NOMO-1 (cell line): ENCODE measurements around the gene MICAL3.
"Not testable (repeated sequence)": the region's sequence is repeated elsewhere in the genome, so short reads cannot be mapped to it uniquely, and the experiment has no call there.

Source experiments
- DNase-seq, 2 experiments: peaks; one replicate each; lab custom pipeline; 2025; ENCODE audit not compliant: unreplicated experiment in 2 of 2; lab: John Stamatoyannopoulos, UW

MICAL3 gene

DNA sequence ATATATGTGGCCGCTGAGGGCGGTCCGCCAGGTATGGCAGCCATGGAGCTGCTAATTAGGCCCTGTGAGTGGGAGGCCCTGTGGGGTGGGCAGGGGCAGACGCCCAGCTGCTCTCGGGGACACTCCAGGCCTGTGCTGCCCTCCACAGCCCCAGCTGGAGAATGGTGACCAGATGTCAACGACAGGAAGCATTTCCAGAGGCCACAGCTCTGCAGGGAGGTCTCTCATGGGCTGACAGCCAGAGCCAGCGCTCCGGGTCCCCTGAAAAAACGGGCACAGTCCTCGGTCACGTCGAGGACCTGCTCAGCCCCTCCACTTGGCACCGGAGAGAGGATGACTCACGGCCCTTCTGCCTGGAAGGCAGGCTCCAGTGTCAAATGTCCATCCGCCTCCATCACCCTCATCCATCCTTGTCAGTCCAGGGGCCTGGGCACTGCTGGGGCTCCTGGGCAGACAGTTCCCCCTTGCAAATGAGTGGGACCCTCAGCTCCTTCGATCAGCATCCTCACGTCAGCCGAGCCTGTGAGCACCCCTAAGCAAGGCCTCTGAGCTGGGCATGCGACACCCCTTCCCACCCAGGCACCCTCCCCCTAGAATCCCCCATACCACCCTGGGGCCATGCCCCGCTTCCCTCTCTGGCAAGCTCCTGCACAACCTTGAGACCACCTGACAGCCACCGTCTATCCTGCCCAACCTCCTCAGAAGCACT, 252.0 kb downstream of the MICAL3 start:
- DNase-seq: no peak

DNA sequence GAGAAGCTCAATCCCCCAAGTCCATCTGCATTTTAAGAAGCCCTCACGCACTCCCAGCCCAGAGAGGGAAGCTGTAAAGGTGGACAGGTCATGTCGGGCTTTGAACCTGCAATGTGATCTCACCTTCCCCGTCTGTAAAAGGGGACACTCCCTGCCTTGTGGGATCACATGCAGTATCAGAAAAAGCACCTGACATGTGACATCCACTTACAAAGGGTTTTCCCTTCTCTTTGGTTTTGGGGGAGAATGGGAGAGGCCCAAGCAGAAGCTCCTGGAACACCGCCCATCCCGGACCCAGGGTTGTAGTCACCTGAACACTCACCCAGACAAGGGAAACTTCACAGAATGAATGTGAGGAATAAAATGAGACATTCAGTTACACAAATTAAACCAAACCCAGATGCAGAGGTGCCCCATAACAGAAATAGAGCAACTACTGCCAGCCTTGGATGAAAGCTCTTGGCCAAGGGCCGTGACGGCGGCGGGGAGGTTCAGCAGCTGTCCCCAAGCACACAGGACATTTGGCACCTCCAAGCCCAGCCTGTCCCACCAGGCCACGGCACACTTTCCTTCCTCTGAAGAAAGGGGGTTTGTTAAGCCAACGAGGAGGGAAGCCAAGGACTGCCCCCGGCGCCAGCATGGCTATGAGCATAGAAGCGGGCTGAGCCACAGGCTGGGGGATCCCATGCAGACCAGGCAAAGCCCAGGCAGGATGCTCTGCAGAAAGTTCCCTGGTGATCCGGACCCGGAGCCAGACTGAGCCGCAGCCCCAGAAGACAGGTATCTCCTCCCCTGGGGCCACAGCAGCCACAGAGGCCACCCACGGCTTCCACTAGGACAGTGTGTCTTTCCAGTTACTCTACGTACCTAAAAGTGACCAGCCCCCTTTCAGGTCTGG, 253.9 kb downstream of the MICAL3 start:
- DNase-seq: no peak

- no peak for DNase-seq
These were observed 254.7 kb downstream of the MICAL3 start for GRCh38 chr22:17769716-17770082.

DNA sequence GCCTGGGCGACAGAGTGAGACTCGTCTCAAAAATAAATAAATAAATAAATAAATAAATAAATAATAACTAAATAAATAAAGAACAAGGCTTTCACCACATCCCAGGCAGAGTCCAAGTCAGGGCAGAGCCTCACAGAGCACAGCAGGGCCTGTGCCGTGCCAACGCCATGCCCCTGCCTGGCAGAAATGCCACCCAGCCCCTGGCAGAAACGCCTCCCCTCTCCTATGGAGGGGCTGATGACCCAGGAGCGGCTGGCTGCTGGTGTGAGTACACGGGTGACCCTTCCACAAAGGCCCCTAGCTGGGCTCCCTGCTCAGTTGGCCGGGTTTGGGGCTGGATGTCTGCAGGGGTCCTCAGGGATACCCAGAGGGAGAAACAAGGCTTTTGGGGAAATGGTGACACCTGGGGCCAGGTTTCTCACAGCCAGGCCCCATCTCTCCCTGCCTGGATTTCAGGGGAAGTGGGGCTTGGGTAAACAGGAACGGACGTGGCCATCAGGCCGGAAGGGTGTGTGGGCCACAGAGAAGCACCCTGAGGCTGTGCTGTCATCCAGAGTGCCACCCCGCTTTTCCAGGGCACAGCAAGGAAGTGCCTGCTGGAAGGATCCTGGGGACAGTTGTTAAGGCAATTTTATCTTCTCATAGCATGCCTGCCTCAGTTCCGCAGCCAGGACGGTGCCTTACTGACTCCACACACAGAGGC, 255.2 kb downstream of the MICAL3 start:
- DNase-seq: no peak

DNA sequence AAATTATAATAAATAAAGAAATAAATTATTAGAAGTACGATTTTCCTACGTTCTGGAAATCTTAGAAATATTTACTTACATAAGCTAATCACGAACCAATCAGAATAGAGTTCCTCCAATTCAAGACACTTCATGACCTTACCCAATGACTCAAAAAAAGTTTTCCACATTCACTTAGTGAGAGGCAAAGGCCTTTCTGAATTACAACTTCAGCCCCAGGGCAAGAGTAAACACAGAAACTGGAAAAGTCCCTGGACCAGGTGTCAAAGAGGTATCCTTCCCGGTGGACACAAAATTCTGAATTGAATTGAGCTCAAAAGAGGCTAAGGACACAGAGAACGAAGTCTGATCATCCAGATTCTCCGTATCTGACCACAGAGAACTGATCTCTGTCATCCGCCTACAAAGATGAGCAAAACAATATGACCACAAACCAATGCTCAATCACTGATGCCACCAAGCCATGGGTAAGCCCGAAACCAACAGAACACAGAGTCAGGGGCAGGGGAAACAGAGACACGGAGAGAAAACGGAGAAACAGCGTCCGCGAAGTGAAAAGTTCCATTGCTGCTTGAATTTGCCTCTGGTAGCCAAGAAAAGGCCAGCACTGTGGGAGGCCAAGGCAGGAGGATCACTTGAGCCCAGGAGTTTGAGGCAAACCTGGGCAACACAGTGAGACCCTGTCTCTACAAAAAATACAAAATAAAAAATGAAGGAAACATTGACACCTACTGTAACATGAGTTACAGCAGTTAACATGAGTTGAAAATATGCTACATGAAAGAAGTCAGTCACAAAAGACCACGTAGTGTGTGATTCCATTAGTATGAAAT, 256.9 kb downstream of the MICAL3 start:
- DNase-seq: no peak

DNA sequence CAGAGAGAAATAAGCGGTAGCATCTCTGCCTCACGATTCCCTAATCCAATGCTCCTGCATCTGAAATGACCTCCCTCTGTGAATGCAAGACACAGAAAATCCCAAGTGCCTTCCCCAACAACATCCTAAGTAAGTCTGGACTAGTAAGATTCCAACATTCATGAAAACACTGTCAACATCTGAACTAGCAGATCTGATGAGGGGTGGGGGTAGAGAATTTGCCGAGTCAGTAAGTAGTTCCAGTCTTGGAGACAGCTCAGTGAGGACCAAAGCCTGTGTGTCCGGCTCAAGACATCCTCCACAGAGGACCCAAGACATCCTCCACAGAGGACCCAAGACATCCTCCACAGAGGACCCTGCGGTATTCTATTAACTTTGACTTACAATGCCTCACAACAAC, 259.5 kb downstream of the MICAL3 start:
- DNase-seq: not testable (repeated sequence)

- DNase-seq: no peak
These were observed 260.3 kb downstream of the MICAL3 start for GRCh38 chr22:17764036-17764435.

DNA sequence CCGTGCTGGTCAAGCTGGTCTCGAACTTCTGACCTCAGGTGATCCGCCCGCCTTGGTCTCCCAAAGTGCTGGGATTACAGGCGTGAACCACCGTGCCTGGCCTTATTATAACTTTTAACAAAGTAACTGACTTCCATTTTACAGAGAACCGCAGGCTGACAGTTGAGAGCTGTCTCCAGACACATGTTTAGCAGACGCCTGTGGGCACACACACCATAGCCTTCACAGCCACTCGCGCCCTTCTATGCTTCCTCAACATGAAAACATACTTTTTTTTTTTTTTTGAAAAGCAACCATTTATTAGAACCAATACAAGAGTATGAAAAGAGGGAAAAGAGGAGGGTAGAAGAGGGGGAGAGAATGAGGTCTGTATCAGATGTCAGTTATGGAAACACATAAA, 260.9 kb downstream of the MICAL3 start:
- peak in 1 of 2 experiments; percentile 49 for DNase-seq

GRCh38 chr22:17761138-17761488, 263.2 kb downstream of the MICAL3 start:
- DNase-seq: no peak

GRCh38 chr22:17754233-17754925, 270.0 kb downstream of the MICAL3 start:
- no peak for DNase-seq

- no peak for DNase-seq
These were observed 270.9 kb downstream of the MICAL3 start for GRCh38 chr22:17753401-17753989.

GRCh38 chr22:17751596-17751995, 272.8 kb downstream of the MICAL3 start:
- no peak for DNase-seq

DNA sequence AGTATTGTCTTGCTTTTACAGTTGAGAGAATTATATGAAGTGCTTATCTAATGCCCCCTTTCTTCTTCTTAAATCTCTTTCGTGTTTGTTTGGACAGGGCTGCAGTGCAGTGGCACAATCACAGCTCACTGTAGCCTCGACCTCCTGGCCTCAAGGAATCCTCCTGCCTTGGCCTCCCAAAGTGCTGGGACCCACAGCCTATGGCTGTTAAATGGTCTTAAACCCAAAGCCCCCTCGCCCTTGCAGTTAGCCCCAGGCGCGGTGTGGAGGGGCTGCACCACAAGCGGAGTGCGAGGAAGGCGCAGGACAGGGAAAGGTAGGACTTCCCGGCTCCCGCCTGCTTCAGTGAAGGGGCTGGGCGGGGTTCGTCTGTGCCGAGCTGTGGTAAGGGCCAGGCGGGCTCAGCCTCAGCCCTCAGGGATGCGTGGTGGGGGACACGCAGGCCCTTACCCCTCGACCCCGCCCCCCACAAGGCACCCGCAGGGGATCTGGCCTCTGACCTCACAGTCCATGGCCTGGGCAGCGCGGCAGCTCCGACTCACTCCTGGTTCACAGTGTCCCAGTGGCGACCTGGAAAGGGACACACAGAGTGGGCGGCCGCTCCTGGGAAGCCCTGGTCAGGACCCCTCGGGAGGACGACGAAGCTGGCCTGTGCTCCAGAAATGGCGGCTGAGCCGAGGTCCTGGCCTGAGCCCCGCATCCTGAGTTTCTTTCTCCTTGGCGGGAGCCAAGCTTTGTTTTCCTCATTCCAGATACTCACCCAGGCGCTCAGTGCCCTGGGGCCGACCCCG, 274.6 kb downstream of the MICAL3 start:
- no peak for DNase-seq

- DNase-seq: no peak
These were observed 275.6 kb downstream of the MICAL3 start for GRCh38 chr22:17748555-17749353.

DNA sequence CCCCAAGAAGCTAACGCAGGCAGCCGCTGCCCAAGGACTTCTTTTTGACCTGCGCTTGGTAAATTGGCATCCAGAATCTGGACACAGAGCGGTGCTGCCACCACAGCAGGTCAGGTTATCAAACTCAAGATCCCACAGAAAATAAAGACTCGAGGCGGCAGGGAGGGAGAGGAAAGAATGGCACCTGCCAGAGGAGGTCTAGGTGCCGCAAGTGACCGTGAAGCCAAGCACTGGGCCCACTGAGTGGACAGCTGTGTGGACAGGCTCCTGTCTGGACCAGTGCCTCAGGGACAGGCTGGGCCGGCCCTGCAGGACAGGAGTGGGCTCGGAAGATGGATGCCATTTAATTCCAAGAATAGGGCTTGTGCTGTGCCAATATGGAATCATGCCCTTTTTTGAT, 277.4 kb downstream of the MICAL3 start:
- DNase-seq: no peak

DNA sequence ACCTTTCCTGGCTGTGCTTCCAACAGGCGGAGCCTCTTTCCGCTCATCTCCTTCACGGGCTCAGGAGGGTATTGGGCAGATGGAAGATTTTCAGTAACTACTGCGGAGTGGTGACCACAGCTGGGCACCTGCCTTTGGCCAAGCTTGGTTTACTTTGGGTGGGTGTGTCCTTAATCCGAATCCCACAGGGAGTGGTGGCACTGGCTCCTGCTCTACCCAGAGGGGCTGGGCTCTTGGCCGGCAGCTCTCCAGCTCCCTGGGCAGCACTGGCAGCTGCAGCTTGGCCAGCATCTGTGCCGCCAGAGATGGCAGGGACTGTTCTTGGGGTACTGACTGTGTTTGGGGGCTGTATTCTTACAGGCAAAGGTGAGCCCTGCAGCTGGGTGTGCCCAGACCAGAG, 279.9 kb downstream of the MICAL3 start:
- DNase-seq: no peak

GRCh38 chr22:17743661-17744411, 280.5 kb downstream of the MICAL3 start:
- DNase-seq: no peak
